Omental fat pad (tissue), 4 donors: ENCODE results near the gene FCER2. TPM values are rescaled to one million over a fixed set of nuclear protein-coding genes. Genes with fewer than 3 reads are reported as not detected.

Experiments
- ATAC-seq: fragments of 150-250 bp; one replicate; pipeline ENCODE4 v1.9.1; 2016; ENCODE audit warnings: mild to moderate bottlenecking, moderate library complexity; ENCODE audit not compliant: low FRiP score
- DNase-seq: peaks from one replicate; pipeline ENCODE4 v3.0.0-alpha.2; 2019; ENCODE audit warnings: low spot score
- total RNA-seq, 4 donors: library from RNA; depleted of rRNA; stranded (reverse); fragments of >200 nt; gene quantifications; one replicate each; pipeline ENCODE4 v1.1.0, GENCODE V29; 2016
- TF ChIP-seq, protein P1 (sequence below), 3 donors: fragments of 450-650 bp; IDR thresholded peaks; one replicate each; pipeline ENCODE4 v1.5.1; 2016 to 2017; ENCODE audit warnings: antibody characterized with exemption in 3 of 3, mild to moderate bottlenecking in 3 of 3, moderate library complexity in 2 of 3

FCER2 gene
- total RNA-seq, 4 donors from 2014 or later: 0.65 to 1.8 (median 1.0) TPM

DNA sequence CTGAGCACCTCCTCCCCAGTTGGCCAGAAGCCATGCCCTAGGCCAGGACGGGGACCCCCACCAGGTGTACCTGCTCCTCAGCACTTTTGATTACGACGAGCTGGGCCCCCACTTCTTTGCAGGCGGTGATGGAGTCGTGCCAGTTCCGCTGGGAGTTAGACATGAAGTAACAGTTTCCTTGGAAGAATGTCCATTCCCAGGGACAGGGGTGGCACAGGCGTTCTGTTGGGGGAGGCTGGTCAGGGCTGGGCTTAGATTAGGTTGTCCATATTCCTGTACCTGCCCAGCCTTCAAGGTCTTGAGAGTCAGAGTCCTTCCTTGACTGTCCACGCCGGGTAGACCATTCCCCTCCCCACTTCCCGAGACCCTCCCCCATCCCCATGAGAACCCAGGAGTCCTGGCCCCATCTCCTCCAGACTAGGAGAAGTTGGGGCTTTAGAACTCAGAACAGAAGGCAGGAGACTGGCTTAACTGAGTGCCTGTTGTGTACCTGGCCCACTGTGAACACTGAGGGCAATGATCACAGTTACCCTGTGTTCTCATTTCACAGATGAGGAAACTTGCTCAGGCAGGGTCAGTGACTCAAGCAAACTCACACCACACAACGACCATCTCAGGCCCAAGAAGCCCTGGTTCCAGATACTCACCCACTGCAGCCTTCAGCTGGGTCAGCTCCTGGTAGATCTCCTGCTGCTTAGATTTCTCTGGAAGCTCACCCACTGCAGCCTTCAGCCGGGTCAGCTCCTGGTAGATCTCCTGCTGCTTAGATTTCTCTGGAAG is 43.1 kb upstream of the FCER2 start:
- ATAC-seq: no peak
- DNase-seq: no peak
- TF ChIP-seq, protein P1, sequence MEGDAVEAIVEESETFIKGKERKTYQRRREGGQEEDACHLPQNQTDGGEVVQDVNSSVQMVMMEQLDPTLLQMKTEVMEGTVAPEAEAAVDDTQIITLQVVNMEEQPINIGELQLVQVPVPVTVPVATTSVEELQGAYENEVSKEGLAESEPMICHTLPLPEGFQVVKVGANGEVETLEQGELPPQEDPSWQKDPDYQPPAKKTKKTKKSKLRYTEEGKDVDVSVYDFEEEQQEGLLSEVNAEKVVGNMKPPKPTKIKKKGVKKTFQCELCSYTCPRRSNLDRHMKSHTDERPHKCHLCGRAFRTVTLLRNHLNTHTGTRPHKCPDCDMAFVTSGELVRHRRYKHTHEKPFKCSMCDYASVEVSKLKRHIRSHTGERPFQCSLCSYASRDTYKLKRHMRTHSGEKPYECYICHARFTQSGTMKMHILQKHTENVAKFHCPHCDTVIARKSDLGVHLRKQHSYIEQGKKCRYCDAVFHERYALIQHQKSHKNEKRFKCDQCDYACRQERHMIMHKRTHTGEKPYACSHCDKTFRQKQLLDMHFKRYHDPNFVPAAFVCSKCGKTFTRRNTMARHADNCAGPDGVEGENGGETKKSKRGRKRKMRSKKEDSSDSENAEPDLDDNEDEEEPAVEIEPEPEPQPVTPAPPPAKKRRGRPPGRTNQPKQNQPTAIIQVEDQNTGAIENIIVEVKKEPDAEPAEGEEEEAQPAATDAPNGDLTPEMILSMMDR (IDR thresholded peaks at IDR 0.05): no peak

DNA sequence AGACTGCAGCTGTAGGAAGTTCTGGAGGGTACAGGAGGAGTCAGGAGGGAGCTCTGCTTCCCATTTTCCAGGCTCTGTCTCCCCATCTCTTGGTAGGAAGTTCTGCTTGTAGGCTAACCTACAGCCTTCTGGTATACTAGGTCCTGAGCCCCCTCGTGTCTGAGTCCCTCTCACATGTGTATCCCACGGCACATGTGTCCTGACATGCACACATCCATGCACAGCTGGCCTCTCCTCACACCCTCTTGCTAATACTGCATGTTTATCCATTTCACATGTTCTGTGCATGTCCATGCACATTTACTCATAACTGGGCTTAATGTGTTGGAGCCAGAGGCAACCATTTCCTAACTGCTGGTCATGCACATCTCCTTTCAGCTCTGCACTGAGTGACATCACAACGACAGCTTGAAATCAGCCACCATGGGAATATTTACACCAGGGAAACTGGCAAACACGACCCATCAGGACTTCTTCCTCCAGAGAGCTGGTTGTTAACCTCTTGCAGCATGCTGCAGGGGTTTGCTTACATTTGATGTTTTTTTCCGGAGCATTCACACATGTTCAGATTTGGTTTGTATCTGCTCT is 42.4 kb upstream of the FCER2 start:
- TF ChIP-seq, protein P1 (IDR thresholded peaks at IDR 0.05): no peak
- DNase-seq: no peak
- no peak for ATAC-seq

DNA sequence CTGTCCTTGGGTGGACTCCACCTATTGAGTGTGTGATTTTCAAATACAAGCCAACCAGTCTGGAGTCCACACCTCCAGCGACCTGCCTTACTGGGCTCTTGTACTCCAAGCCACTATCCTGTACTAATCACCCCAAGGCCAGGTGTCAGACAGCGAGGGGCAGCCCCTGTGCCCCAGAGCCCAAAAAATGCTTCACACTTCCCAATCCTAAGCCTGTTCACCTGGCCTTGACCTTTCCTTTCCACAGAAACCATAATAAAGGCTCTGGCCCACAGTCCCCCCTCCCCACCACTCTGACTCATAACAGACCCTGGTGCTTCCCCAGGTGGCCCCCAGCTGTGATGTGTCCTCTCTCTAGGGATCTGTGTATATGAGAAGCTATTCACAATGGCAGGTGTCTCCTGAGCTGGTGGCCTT is 41.5 kb upstream of the FCER2 start:
- ATAC-seq (no peak), DNase-seq (no peak)
- TF ChIP-seq, protein P1 (IDR thresholded peaks at IDR 0.05): no peak

DNA sequence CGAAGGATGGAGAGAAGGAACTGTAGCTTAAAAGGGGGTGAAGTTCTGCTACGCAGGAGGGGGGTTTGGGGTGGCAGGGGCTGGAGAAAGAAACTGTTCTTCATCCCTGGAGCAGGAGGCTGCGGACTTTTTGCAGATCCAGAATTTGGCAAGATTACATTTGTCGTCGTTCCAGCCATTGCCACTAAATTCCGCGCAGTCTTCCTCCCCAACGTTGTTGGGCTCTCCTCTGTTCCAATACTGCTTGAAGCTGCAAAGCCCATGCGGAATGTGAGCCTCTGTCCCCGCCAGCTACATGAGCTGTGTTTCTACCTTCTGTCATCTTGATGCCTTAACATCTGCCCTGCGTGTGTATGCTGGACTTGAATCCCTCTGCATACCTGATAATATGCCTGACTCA is 41.1 kb upstream of the FCER2 start:
- DNase-seq (no peak), ATAC-seq (no peak)
- TF ChIP-seq, protein P1 (IDR thresholded peaks at IDR 0.05): no peak

DNA sequence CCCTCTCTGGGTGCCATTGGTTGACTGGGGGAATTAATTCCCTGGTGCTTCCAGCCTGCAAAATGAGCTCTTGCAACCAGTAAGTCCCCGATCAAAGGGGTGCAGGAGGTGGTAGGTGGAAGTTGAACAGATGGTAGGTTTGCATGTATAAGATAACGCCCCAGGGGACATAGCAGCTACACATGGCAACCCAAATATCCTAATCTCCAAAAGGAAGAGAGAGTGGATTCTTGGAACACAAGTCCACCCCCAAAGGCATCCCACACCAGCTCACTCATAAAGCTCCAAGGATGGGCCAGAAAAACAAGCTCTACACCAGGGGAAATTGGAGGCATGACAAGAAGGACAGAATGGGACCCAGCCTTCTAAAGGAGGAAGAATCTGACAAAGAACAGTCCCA is 40.6 kb upstream of the FCER2 start:
- no peak for DNase-seq
- no peak for ATAC-seq
- TF ChIP-seq, protein P1 (IDR thresholded peaks at IDR 0.05): no peak

DNA sequence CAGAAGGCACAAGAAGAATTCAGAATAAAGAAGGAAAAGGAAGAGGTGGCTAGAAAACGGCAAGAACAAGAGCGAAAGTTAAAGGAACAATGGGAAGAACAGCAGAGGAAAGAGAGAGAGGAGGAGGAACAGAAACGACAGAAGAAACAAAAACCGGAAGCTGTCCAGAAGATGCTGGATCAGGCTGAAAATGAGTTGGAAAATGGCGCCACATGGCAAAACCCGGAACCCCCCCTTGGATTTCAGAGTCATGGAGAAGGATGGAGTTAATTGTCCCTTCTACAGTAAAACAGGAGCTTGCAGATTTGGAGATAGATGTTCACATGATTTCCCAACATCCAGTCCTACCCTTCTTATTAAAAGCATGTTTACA is 38.7 kb upstream of the FCER2 start:
- TF ChIP-seq, protein P1 (IDR thresholded peaks at IDR 0.05): no peak
- ATAC-seq (no peak), DNase-seq (no peak)
